ENCODE results near the gene C1orf35. TPM values are rescaled to one million over a fixed set of nuclear protein-coding genes. Genes with fewer than 3 reads are reported as not detected.

Gene C1orf35
- total RNA-seq, 1 donor from 2014 or later = 12.4 TPM

DNA sequence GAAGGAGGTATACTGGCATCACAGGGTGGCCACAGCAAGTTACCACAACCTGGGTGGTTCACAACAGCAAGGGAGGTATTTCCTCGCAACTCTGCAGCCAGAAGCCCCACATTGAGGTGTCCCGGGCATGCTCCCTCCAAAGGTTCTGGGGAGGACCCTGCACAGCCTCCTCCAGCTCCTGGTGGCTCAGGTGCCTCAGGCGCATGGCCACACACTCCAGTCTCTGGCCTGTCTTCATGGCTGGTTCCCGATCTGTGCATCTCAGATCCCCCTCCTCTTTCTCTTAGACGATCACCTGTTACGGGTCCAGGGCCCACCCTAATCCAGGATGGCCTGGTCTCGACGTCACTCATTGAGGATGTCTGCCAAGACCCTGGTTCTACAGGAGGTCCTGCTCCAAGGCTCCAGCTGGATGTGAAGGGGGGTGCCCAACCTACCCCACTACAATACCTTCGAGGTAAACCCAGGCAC lies 27.3 kb downstream of the C1orf35 start:
- TF ChIP-seq CTCF (IDR thresholded peaks at IDR 0.05) = no peak
- peaks cover 2% of the 10 kb centered on the region for H3K4me1 ChIP-seq
- no peak overlapping the region for H3K4me3 ChIP-seq
- ATAC-seq (no peak), DNase-seq (no peak)
- intact Hi-C loops (cut with DNase I) = no loop called here
- H3K27me3 ChIP-seq (ENCODE audit: low read depth) = no peaks in the 10 kb centered on the region
- no peaks in the 10 kb centered on the region for H3K36me3 ChIP-seq
- H3K27ac ChIP-seq = no peak overlapping the region
- no peaks in the 10 kb centered on the region for H3K9me3 ChIP-seq

GRCh38 chr1:228074954-228075730 lies 28.0 kb downstream of the C1orf35 start:
- no peaks in the 10 kb centered on the region for H3K4me1 ChIP-seq
- no peaks in the 10 kb centered on the region for H3K27me3 ChIP-seq (ENCODE audit: low read depth)
- DNase-seq = peak; percentile 47
- no peaks in the 10 kb centered on the region for H3K36me3 ChIP-seq
- H3K9me3 ChIP-seq = no peaks in the 10 kb centered on the region
- no peak for TF ChIP-seq CTCF (IDR thresholded peaks at IDR 0.05)
- no peak overlapping the region for H3K4me3 ChIP-seq
- H3K27ac ChIP-seq = no peak overlapping the region
- intact Hi-C loops (cut with DNase I) = no loop called here
- ATAC-seq = no peak

DNA sequence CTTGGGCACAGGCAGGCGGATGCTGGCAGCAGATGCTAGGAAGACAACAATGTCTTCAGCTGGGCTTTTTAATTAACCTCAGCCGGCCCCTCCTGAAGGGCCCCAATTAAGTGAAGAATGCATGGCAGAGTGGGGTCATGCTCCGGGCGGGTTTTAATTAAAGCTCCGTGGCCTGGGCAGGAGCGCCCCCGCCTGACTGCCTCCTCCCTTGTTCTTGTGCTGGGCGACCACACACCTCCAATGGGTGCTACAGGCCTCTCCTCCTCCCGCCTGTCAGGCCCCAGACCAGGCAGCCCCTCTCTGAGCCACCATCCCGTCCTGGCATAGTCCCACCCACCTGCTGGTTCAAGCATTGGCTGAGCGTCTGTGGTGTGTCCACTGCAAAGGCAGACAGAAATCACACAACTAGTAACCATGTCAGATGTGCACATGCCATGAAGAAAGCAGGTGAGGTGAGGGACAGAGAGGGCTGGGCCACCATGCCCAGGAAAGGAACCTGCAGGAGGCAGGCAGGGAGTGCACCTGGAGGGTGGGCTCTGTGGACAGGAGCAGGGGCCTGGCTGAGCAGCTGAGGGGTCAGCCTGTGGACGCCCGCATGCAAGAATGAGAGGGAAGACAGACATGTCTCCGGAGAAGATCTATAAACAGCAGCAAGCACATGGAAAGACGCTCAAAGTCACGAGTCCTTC lies 29.1 kb downstream of the C1orf35 start:
- DNase-seq (peak; percentile 52), ATAC-seq (peak; percentile 11 to 69)
- Histone ChIP-seq H3K27ac (no peak overlapping the region), H3K4me3 (no peak overlapping the region), H3K36me3 (no peaks in the 10 kb centered on the region), H3K27me3 (ENCODE audit: low read depth) (no peaks in the 10 kb centered on the region), H3K9me3 (no peaks in the 10 kb centered on the region), H3K4me1 (no peaks in the 10 kb centered on the region)
- peak; percentile 17 for TF ChIP-seq CTCF (IDR thresholded peaks at IDR 0.05)
- intact Hi-C loops (cut with DNase I) = no loop called here

GRCh38 chr1:228073061-228073856 lies 29.9 kb downstream of the C1orf35 start:
- no peak for TF ChIP-seq CTCF (IDR thresholded peaks at IDR 0.05)
- H3K4me1 ChIP-seq = no peaks in the 10 kb centered on the region
- H3K9me3 ChIP-seq = no peaks in the 10 kb centered on the region
- no peaks in the 10 kb centered on the region for H3K27me3 ChIP-seq (ENCODE audit: low read depth)
- no peak overlapping the region for H3K4me3 ChIP-seq
- DNase-seq = peak; percentile 43
- H3K36me3 ChIP-seq = no peaks in the 10 kb centered on the region
- peak in 1 of 2 donors; percentile 13 for ATAC-seq
- intact Hi-C loops (cut with DNase I) = no loop called here
- no peak overlapping the region for H3K27ac ChIP-seq

- Histone ChIP-seq H3K27me3 (ENCODE audit: low read depth) (no peaks in the 10 kb centered on the region), H3K4me1 (no peaks in the 10 kb centered on the region), H3K36me3 (no peaks in the 10 kb centered on the region), H3K4me3 (no peak overlapping the region), H3K9me3 (no peaks in the 10 kb centered on the region), H3K27ac (no peak overlapping the region)
- no peak for TF ChIP-seq CTCF (IDR thresholded peaks at IDR 0.05)
- ATAC-seq = no peak
- intact Hi-C loops (cut with DNase I) = no loop called here
- DNase-seq = no peak
These were observed 30.5 kb downstream of the C1orf35 start for GRCh38 chr1:228072658-228073043.
